GM12878 (cell line): ENCODE results near the gene CERT1. TPM values are rescaled to one million over a fixed set of nuclear protein-coding genes. Genes with fewer than 3 reads are reported as not detected.

ENCODE experiments used
- ATAC-seq: fragments of 200-7000 bp; cut with Tn5 transposase; 3 replicates; pipeline ENCODE4 v1.9.1; 2020; ENCODE audit warnings: mild to moderate bottlenecking, moderate library complexity
- BruUV-seq: library from RNA; stranded (reverse); fragments of 400-500 nt; replicated peaks from 2 replicates; lab custom pipeline; 2021; lab: Mats Ljungman, UMichigan
- CTCF ChIA-PET: fragments of 300-600 bp; sonication (Branson Sonifier 250); formaldehyde crosslinking; extraction: SDS; loops from one replicate; lab custom pipeline; 2021; ENCODE audit warnings: inconsistent platforms; lab: Yijun Ruan, JAX
- POLR2A ChIA-PET: fragments of 350-600 bp; formaldehyde crosslinking; extraction: SDS; loops from one replicate; lab custom pipeline; 2021; ENCODE audit warnings: inconsistent platforms; lab: Charles Lee
- RAD21 ChIA-PET: fragments of 300-600 bp; sonication (Branson Sonifier 250); formaldehyde crosslinking; loops from one replicate; lab custom pipeline; 2023; ENCODE audit warnings: antibody characterized with exemption; ENCODE audit not compliant: unreplicated experiment; lab: Charles Lee
- SMC1A ChIA-PET: fragments of 300-600 bp; sonication (Branson Sonifier 250); formaldehyde crosslinking; loops from one replicate; lab custom pipeline; 2023; ENCODE audit not compliant: unreplicated experiment, uncharacterized antibody; lab: Charles Lee
- DNase-seq: peaks from one replicate; pipeline ENCODE4 v3.0.0-alpha.2; 2011; ENCODE audit warnings: low read depth, low spot score
- FAIRE-seq: peaks from 3 replicates; lab custom pipeline; 2011; peaks lifted over from hg19 to GRCh38; lab: Jason Lieb, UNC
- H2AFZ ChIP-seq: 2 replicates; pipeline ENCODE4 v1.6.0; 2011; ENCODE audit warnings: low read depth, low read length, control low read depth; ENCODE audit not compliant: control insufficient read depth
- H3K27ac ChIP-seq: 2 replicates; pipeline ENCODE4 v1.5.1; 2011; ENCODE audit warnings: control low read depth; ENCODE audit not compliant: control insufficient read depth, insufficient read depth
- H3K27me3 ChIP-seq, 2 experiments: replicated peaks in 1 of 2; 2 replicates each; pipeline versions ENCODE4 v1.6.0 to v1.6.1; 2011; ENCODE audit warnings: low read length in 1 of 2; ENCODE audit not compliant: control insufficient read depth in 2 of 2, insufficient read depth in 2 of 2
- H3K36me3 ChIP-seq, 2 experiments: 2 replicates each; pipeline ENCODE4 v1.5.1; 2011; ENCODE audit warnings: low read length in 1 of 2; ENCODE audit not compliant: control insufficient read depth in 2 of 2, insufficient read depth in 2 of 2
- H3K4me1 ChIP-seq: 2 replicates; pipeline ENCODE4 v1.6.1; 2011; ENCODE audit warnings: mild to moderate bottlenecking, low read length, moderate library complexity, mixed read lengths; ENCODE audit not compliant: control insufficient read depth, insufficient read depth
- H3K4me2 ChIP-seq: 2 replicates; pipeline ENCODE4 v1.6.0; 2011; ENCODE audit warnings: control low read depth; ENCODE audit not compliant: control insufficient read depth, insufficient read depth
- H3K4me3 ChIP-seq: fragments of 200-600 bp; sonication (generic); 2 replicates; pipeline ENCODE4 v1.5.1; 2016
- H3K79me2 ChIP-seq: 2 replicates; pipeline ENCODE4 v1.6.0; 2011; ENCODE audit warnings: low read length; ENCODE audit not compliant: control insufficient read depth, insufficient read depth
- H3K9ac ChIP-seq: 2 replicates; pipeline ENCODE4 v1.8.0; 2011; ENCODE audit warnings: low read length, control low read depth, mixed read lengths; ENCODE audit not compliant: control insufficient read depth, insufficient read depth
- H3K9me3 ChIP-seq: replicated peaks from 3 replicates; pipeline ENCODE4 v1.5.1; 2011; ENCODE audit warnings: mild to moderate bottlenecking, low read length; ENCODE audit not compliant: control insufficient read depth, insufficient read depth
- H4K20me1 ChIP-seq: 2 replicates; pipeline ENCODE4 v1.6.0; 2011; ENCODE audit not compliant: control insufficient read depth, insufficient read depth
- BMI1 ChIP-seq: fragments of 450-650 bp; IDR thresholded peaks from 2 replicates; pipeline ENCODE4 v1.6.1; 2016; ENCODE audit warnings: mild to moderate bottlenecking, moderate library complexity, borderline replicate concordance
- CBX5 ChIP-seq: sonication (generic); IDR thresholded peaks from 2 replicates; pipeline ENCODE4 v1.6.1; 2016; ENCODE audit warnings: low read depth, moderate library complexity, mild to moderate bottlenecking, inconsistent platforms
- CHD2 ChIP-seq: IDR thresholded peaks from 2 replicates; pipeline ENCODE4 v1.6.1; 2011; ENCODE audit warnings: low read depth, low read length, improper control_type of control experiment, borderline replicate concordance
- FOXK2 ChIP-seq: fragments of 450-650 bp; IDR thresholded peaks from 2 replicates; pipeline ENCODE4 v1.6.1; 2017; ENCODE audit warnings: mild to moderate bottlenecking, moderate library complexity
- HDAC2 ChIP-seq: fragments of 200-600 bp; sonication (generic); IDR thresholded peaks from 2 replicates; pipeline ENCODE4 v1.6.1; 2017
- LARP7 ChIP-seq: fragments of 450-650 bp; IDR thresholded peaks from 2 replicates; pipeline ENCODE4 v1.6.1; 2017; ENCODE audit warnings: mild to moderate bottlenecking
- MEF2B ChIP-seq: fragments of 450-650 bp; IDR thresholded peaks from 2 replicates; pipeline ENCODE4 v1.6.1; 2018; ENCODE audit warnings: mild to moderate bottlenecking, moderate library complexity; ENCODE audit not compliant: partially characterized antibody, poor library complexity, severe bottlenecking
- NR2F1 ChIP-seq: fragments of 450-650 bp; conservative IDR thresholded peaks from 2 replicates; pipeline ENCODE4 v1.6.1; 2017; ENCODE audit warnings: mild to moderate bottlenecking
- RBBP5 ChIP-seq: fragments of 200-600 bp; sonication (generic); conservative IDR thresholded peaks from 2 replicates; pipeline ENCODE4 v1.6.1; 2016
- RFX5 ChIP-seq: IDR thresholded peaks from 2 replicates; pipeline ENCODE4 v1.6.1; 2011; ENCODE audit warnings: low read depth, low read length, improper control_type of control experiment
- RUNX3 ChIP-seq: IDR thresholded peaks from 2 replicates; pipeline ENCODE4 v1.6.1; 2012; ENCODE audit warnings: low read length, inconsistent platforms
- SMC3 ChIP-seq: IDR thresholded peaks from 2 replicates; pipeline ENCODE4 v1.6.1; 2011; ENCODE audit warnings: low read length, improper control_type of control experiment, borderline replicate concordance
- SREBF2 ChIP-seq: IDR thresholded peaks from 2 replicates; pipeline ENCODE4 v1.6.1; 2012; ENCODE audit warnings: mild to moderate bottlenecking, low read length
- TCF12 ChIP-seq: IDR thresholded peaks from 2 replicates; pipeline ENCODE4 v1.6.1; 2011; ENCODE audit warnings: low read depth, mild to moderate bottlenecking, low read length
- WGBS: methylation state at CpG from one replicate; pipeline ENCODE4 v1.1.6; 2016; ENCODE audit warnings: low lambda C conversion rate; ENCODE audit not compliant: insufficient replicate concordance, insufficient coverage; ENCODE audit errors: missing lambda C conversion rate; 5-methylcytosine and 5-hydroxymethylcytosine counted together
- in situ Hi-C: fragments of 300-500 bp; cut with MboI; formaldehyde crosslinking; loops from 9 replicates; pipeline ENCODE4 v1.14.3; 2018; ENCODE audit warnings: mixed read lengths
- intact Hi-C: fragments of 100-400 bp; cut with micrococcal nuclease; formaldehyde crosslinking; loops from one replicate; pipeline ENCODE4 v1.14.2; 2022; ENCODE audit not compliant: unreplicated experiment
- polyA plus RNA-seq, 11 experiments: library from polyadenylated mRNA; depleted of rRNA in 4 of 11; unstranded in 6 of 11; stranded (reverse) in 5 of 11; fragments of >200 nt; fragmentation: Nextera tagmentation in 4 of 11; fragmentation: Illumina TruSeq in 1 of 11; extraction: Ambion mirVana in 4 of 11; extraction: Trizol in 1 of 11; gene quantifications; 1 replicate in 1 of 11; 2 replicates in 10 of 11; pipeline versions ENCODE4 v1.2.1 to v1.2.3, GENCODE V29; 2011 to 2016; ENCODE audit warnings: inconsistent platforms in 2 of 11, missing spikeins in 2 of 11, low read depth in 1 of 11
- total RNA-seq, 4 experiments: library from RNA; depleted of rRNA in 3 of 4; stranded (reverse); fragments of >200 nt in 3 of 4; fragmentation: Illumina TruSeq in 1 of 4; extraction: Trizol in 1 of 4; gene quantifications; 2 replicates each; pipeline versions ENCODE4 v1.2.1 to v1.2.3, GENCODE V29; 2013 to 2021
- TF ChIP-seq, protein P1 (sequence below): fragments of 450-650 bp; IDR thresholded peaks from 2 replicates; pipeline ENCODE4 v1.6.1; 2014; ENCODE audit warnings: mild to moderate bottlenecking
- TF ChIP-seq, protein P2 (sequence below): IDR thresholded peaks from 2 replicates; pipeline ENCODE4 v1.6.1; 2012; ENCODE audit warnings: mild to moderate bottlenecking, low read depth, low read length

CERT1 gene
- total and polyA plus RNA-seq, 10 of the 15 experiments (the other 5 are each of a cell fraction or from before 2014, with no cell fraction given), result 7.7 to 36.7 (median 25.6) TPM

DNA sequence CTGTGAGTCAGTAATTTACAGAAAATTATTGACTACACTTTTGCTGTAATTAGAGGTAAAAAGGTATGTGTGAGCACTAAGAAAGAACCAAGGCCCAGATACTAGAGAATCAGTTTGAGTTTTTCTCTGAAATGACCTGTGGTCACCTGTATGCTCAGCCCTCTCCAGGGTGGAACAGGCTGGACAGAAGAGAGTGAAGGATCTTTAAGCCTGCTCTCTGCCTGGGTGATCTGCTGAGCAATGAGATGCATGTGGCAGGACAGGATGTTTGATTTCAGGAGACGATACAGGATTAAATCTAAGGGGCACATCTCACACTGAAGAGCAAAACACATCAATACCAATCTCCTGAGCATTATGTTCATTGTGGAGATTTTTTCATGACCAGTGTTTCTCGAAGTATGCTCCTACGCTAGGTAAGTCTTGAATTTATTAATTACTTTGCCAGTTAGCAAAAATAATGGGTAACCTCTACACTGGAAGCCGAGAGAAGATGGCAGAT lies 148.9 kb downstream of the CERT1 start (continued):
- TF ChIP-seq, protein P1, sequence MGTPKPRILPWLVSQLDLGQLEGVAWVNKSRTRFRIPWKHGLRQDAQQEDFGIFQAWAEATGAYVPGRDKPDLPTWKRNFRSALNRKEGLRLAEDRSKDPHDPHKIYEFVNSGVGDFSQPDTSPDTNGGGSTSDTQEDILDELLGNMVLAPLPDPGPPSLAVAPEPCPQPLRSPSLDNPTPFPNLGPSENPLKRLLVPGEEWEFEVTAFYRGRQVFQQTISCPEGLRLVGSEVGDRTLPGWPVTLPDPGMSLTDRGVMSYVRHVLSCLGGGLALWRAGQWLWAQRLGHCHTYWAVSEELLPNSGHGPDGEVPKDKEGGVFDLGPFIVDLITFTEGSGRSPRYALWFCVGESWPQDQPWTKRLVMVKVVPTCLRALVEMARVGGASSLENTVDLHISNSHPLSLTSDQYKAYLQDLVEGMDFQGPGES, result no peak
- TF ChIP-seq, all 136 proteins: peak for 0

DNA sequence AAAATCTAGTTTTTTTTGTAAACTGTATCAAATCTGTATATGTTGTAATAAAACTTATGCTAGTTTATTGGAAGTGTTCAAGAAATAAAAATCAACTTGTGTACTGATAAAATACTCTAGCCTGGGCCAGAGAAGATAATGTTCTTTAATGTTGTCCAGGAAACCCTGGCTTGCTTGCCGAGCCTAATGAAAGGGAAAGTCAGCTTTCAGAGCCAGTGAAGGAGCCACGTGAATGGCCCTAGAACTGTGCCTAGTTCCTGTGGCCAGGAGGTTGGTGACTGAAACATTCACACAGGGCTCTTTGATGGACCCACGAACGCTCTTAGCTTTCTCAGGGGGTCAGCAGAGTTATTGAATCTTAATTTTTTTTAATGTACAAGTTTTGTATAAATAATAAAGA lies 150.1 kb downstream of the CERT1 start:
- peaks cover 6 to 43% of the 10 kb centered on the region in 2 experiments for H3K36me3 ChIP-seq
- CTCF ChIA-PET, result interaction anchor here (0.6 to 6.7 kb wide), 6 partner anchors 11 to 325 kb away, joined by 3 to 31 read pairs (median 3); partner anchors contain the start of gene ANKRD31
- no TSS peak for BruUV-seq

More for the DNA sequence above, 150.1 kb downstream of the CERT1 start:
- RAD21 ChIA-PET, result interaction anchor here (1.2 kb wide), 1 partner anchor 321 kb away, joined by 5 read pairs; no protein-coding TSS in a partner anchor
- Histone ChIP-seq H3K9ac (no peak overlapping the region), H4K20me1 (no peaks in the 10 kb centered on the region), H3K4me1 (peaks cover 2% of the 10 kb centered on the region; the same call in 1 of the 2 replicates), H3K4me3 (no peak overlapping the region), H3K4me2 (no peak overlapping the region), H3K27ac (no peak overlapping the region), H3K27me3 (no peaks in the 10 kb centered on the region), H2AFZ (no peak overlapping the region), H3K9me3 (no peaks in the 10 kb centered on the region), H3K79me2 (no peaks in the 10 kb centered on the region)
- ATAC-seq (no peak), FAIRE-seq (no peak), DNase-seq (no peak)
- POLR2A ChIA-PET, result interaction anchor here (0.5 to 1.5 kb wide), 3 partner anchors 9 to 373 kb away, joined by 3 to 4 read pairs (median 4); no protein-coding TSS in a partner anchor
- intact Hi-C loops, result loop anchor here (10.0 kb wide), 1 partner anchor 1303 kb away; no protein-coding TSS in a partner anchor
- WGBS, result 90% methylated on average over 4 of the region's 4 CpGs
- SMC1A ChIA-PET, result interaction anchor here (1.3 to 3.9 kb wide), 7 partner anchors 10 to 319 kb away, joined by 3 to 27 read pairs (median 5); no protein-coding TSS in a partner anchor
- TF ChIP-seq BMI1 (no peak), MEF2B (no peak), CBX5 (no peak), TCF12 (no peak), SMC3 (no peak), LARP7 (no peak), HDAC2 (no peak), FOXK2 (no peak), SREBF2 (no peak), RFX5 (no peak), NR2F1 (no peak), RUNX3 (no peak), RBBP5 (no peak), CHD2 (no peak)
- TF ChIP-seq, protein P2, sequence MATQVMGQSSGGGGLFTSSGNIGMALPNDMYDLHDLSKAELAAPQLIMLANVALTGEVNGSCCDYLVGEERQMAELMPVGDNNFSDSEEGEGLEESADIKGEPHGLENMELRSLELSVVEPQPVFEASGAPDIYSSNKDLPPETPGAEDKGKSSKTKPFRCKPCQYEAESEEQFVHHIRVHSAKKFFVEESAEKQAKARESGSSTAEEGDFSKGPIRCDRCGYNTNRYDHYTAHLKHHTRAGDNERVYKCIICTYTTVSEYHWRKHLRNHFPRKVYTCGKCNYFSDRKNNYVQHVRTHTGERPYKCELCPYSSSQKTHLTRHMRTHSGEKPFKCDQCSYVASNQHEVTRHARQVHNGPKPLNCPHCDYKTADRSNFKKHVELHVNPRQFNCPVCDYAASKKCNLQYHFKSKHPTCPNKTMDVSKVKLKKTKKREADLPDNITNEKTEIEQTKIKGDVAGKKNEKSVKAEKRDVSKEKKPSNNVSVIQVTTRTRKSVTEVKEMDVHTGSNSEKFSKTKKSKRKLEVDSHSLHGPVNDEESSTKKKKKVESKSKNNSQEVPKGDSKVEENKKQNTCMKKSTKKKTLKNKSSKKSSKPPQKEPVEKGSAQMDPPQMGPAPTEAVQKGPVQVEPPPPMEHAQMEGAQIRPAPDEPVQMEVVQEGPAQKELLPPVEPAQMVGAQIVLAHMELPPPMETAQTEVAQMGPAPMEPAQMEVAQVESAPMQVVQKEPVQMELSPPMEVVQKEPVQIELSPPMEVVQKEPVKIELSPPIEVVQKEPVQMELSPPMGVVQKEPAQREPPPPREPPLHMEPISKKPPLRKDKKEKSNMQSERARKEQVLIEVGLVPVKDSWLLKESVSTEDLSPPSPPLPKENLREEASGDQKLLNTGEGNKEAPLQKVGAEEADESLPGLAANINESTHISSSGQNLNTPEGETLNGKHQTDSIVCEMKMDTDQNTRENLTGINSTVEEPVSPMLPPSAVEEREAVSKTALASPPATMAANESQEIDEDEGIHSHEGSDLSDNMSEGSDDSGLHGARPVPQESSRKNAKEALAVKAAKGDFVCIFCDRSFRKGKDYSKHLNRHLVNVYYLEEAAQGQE, result no peak
- in situ Hi-C loops, result no loop called here
